GM18507 (cell line): ENCODE results near the gene MEGF10.
A peak's percentile ranks its signal among the peaks of the same experiment; 100 is the strongest.

Experiments
- DNase-seq: peaks from one replicate; pipeline ENCODE4 v3.0.0; 2011; ENCODE audit warnings: low read depth; ENCODE audit not compliant: insufficient read length; ENCODE audit errors: extremely low spot score
- FAIRE-seq: peaks from 2 replicates; lab custom pipeline; 2011; peaks lifted over from hg19 to GRCh38; lab: Jason Lieb, UNC

Gene MEGF10

GRCh38 chr5:127472700-127473099 is 182.1 kb downstream of the MEGF10 start:
- no peak for FAIRE-seq
- DNase-seq: no peak

- DNase-seq: no peak
- FAIRE-seq: no peak
These were observed 195.9 kb downstream of the MEGF10 start for GRCh38 chr5:127486471-127486870.

DNA sequence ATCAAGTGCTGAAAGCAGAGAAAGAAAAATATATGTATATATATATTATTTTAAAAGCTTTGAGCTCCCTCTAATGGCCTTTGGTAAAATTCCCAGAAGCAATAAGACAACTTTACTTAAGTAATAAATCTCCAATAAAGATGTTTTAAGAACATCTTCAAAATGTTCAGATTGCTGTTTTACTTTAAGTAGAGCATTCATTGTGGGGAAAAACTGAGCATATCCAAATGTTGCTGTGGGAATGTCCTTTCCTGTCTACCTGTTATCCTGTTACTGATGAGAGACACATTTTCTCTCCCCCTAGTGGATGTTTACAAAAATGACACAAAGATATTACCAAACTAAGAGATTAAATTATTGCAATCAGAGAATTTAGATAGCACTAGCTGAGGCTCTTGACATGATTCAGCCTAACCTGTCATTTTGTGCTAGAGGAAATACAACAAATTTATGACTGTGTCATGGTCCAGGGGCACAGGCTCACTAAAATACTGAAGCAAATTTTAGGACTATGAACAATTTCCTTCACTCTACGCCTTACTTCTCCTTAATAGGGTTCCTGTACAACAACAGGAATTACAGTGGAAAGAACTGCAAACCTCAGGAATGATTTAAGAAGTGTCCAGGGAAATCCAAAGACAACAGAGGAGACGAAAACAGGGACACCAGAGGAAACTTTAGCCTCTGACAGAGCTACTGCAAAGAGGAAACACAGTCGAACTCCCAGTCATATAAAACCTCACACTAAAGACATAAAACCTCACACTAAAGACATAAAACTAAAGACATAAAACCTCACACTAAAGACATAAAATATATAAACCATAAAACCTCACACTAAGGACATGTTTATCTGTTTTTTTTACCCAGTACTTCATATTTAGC is 202.5 kb downstream of the MEGF10 start:
- DNase-seq: no peak
- peak; percentile 52 for FAIRE-seq

GRCh38 chr5:127498548-127498947 is 208.0 kb downstream of the MEGF10 start:
- DNase-seq (no peak), FAIRE-seq (no peak)

- no peak for DNase-seq
- FAIRE-seq: no peak
These were observed 215.3 kb downstream of the MEGF10 start for GRCh38 chr5:127505905-127506304.

DNA sequence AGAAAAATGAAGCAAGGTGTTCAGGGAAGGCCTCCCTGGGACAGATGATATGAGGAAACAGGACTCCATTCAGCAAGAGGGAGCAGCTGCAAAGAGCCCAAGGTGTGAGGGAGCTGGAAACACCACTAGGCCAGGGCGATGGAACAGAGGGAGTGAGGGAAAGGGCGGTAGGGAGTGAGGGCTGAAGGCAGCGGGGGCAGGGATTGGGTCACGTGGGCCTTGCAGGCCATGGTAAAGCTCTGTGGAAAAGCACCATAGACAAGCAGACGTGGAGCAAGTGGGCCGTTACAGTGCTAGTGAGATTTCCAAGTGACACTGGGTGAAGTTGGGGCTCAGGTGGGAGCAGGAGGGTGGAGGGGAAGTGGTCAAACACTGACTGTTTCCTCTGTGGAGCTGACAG is 216.0 kb downstream of the MEGF10 start:
- FAIRE-seq: no peak
- no peak for DNase-seq

DNA sequence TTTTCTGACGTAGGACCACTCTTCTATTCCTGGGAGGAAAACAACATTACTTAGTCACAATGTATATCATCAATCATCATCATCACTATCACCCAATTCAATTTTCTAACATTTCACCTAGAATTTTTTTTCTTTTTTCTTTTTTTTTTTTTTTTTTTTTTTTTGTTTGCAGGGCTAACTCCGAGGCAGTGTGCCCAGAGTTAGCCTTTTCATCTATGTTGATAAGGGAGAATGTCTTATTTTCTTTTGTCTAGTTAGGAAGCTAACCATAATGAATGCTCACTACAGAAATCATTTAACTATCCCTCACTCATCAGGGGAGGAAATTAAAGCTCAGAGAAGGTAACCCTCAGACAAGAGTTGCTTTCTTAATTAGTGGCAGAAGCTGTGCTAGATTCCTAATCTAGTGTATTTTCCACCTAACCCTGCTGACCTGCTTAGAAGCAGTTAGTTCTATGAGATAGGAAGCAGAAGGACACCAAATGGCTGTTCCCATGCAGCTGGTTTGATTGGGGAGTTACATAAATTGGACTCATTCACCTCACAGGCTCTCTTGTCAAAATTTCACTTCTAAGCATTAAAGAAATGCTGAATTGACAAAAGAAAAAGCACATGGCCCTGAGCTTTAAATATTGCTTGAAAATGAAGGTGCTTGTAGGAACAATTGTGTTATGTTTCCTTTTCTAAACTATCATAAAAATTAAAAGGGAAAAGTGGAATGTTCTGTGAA is 218.2 kb downstream of the MEGF10 start:
- FAIRE-seq (no peak), DNase-seq (no peak)
